ENCODE data around the gene CCL28.
"Not testable (repeated sequence)": the region's sequence is repeated elsewhere in the genome, so short reads cannot be mapped to it uniquely, and the experiment has no call there.

Gene CCL28

DNA sequence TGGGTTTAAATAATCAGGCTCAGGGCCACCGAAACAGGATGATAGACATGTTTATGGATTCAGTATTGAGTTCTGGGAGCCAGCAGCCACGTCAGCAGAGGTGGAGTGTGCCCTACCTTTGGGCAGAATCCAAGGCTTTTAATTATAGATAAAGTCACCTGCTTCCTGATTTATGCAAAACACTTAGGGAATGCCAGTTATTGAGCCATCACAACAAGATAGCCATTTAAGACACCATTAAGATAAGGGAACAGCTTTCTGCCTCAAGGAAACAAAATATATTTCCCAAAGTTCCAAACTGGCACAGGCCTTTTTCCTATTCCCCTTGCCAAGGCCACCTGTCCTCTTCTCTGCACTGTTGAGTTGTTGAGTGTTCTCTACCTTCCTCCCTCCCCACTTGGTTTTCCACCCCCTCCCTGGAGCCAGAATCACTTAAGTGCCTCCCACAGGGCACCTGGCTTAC, 2.4 kb downstream of the CCL28 start:
- DNase-seq = no peak

DNA sequence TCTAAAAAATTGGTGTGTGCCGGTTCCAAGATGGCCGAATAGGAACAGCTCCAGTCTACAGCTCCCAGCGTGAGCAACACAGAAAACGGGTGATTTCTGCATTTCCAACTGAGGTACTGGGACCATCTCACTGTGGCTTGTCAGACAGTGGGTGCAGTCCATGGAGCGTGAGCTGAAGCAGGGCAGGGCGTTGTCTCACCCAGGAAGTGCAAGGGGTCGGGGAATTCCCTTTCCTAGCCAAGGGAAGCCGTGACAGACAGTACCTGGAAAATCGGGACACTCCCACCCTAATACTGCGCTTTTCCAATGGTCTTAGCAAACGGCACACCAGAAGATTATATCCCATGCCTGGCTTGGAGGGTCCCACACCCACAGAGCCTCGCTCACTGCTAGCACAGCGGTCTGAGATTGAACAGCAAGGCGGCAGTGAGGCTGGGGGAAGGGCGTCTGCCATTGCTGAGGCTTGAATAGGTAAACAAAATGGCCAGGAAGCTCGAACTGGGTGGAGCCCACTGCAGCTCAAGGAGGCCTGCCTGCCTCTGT, 9.6 kb downstream of the CCL28 start:
- not testable (repeated sequence) for DNase-seq

DNA sequence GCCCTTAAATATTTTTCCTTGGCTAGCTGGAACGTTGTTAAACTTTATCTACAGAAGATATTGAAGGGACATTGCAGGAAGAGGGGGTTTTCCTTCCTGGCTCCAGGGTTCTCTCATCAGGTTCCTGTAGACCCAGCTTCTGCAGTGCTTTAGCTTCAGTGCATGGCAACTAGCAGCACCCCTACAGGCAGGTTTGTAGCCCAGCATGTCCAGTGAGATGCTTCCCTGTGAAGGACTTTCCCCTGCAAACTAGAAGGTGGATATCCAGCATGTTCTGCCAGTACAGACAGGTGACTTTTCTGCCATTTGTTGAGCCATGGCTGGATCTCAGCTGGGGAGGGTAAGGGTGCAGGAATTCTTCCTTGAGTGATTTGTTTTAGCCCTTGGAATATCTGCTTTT, 10.4 kb downstream of the CCL28 start:
- no peak for DNase-seq

DNA sequence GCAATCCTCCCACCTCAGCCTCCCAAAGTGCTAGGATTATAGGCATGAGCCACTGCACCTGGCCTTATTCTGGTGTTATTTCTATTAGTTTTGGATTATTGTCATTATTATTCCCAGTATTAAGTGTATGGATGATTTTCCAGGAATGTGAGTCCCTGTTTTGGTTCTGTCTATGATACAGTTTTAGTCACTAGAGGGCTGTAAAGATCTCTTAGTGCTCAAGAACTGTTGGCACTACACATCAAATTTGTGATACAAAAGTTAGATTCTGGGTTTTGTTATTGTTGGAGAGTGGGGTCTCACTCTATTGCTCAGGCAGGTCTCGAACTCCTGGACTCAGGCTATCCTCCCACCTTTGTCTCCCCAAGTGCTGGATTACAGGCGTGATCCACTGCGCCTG, 12.1 kb downstream of the CCL28 start:
- no peak for DNase-seq

DNA sequence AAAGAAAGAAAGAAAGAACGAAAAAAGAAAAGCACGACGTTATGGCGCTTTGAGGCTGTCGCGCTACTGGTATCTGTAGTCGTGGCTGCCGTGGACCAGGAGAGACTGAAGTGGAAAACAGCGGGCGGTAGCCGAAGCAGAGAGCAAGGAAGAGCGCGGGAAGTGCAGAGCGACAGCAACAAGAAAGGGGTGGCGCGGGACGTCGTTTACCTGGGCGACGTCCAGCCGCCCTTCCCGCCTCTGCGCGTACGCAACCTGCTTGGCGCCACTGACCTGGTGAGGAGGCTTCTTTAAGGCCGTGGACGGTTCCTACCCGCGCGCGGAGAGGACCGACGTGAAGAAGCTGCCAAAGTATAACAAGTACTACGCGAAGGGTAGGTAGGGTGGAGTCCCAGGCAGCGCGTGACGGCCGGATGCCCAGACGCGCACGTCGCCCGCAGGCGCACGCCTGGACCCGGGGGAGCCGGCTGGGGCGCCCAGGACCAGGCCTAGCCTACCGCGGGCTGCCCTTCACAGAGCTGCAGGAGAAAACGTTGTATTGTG, 15.4 kb downstream of the CCL28 start:
- DNase-seq = peak; percentile 26 to 69 (median 46)

DNA sequence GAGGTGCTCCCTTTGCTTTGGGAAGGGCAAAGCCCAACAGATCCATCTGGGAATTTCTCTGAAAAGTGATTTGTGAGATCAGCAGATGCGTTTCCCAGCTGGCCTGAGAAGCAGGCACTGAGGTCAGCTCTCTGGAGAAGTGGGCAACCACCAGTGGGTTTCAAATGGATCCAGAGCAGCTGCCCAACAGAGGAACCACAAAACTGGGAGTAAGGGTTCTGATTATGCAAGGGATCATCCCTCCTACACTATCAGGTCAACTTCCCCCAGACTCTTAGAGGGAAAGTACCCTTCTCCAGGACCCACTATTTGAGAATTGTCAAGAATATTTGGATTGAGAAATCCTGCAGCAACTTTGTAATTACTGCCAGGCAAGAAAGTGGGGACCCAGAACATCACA, 21.7 kb downstream of the CCL28 start:
- no peak for DNase-seq

DNA sequence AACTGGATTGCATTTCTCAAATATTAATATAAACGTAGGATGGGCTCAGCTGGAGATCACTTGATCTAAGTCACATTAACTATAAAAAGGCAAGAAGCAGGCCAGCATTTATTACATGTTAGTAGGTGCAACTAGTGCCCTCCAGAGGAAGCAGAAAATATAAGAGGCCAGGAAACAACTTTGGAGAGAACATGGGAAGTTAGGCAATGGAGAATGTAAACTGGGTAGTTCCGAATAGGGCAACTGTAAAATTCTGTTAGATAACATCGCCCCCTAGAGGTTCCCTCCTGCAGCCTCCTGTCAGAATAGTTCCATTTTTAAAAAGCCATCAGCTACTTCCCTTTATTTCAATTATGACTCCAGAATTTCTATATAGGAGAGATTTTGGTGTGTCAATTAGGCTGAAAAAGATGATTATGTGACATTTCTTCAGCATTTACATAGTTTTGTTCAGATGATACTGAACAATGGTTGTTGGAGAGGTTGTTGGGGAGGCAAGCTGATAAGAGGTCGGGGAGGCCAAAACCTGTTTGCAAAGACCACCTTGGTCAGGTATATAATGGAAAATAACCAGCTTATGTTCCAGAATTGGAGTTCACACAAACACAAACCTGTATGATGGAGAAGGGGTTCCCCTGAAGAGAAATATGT, 22.4 kb downstream of the CCL28 start:
- DNase-seq = peak in 5 of 6 experiments; percentile 2 to 59 (median 8)

DNA sequence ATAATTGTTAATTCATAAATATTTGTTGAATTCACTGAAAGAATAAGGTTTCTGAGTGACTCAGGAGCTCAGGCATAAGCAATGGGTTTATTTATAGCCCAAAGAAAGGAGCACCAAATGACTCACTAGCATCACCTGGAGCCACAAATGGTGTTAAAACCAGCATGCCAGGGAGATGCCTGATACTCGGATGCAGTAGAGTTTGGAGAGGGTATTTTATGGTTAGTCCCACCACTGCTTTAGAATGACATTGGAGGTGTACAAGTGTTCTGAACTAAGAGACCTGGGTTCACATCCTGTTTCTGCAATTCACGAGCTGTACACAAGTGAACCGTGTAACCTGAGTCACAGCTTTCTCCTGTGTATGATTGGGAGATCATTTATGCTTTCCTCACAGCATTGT, 25.2 kb downstream of the CCL28 start:
- no peak for DNase-seq

DNA sequence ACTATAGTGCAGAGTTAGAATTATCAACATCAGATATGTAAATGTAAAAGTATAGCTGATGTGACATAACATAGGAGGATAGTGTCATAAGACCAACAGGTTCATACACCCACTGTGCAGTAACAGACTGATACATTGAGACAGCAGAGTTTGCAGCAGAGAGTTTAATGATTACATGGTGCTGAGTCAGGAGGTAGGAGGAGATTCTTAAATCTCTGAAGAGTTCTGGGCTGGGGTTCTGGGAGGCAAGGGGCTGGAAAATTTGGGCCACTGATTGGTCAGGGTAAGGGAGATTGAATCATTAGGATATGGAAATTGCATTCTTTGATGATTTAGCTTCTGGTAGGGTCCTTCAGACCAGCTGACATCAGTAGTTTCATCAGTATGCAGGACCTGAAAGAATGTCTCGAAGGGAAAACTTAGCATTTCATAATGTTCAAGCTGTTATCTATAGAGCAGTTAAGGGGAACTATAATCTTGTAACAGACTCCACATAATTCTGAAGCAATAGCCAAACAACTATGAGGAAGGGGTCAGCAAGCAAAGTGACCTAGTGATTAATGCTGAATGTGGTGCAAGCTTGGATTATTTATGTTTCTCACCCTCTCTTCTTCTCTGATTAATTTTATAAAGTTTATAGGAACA, 35.6 kb downstream of the CCL28 start:
- DNase-seq = no peak

DNA sequence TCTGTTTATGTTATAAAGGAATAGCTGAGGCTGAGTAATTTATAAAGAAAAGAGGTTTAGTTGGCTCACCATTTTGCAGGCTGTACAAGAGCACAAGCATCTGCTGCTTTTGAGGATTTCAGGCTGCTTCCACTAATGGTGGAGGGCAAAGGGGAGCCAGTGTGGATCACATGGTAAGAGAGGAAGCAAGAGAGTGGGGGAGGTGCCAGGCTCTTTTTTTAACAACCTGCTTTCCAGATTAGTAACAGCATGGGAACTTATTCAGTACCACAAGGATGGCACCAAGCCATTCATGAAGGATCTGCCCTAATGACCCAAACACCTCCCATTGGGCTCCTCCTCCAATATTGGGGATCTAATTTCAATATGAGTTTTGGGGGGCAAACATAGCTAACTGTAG, 40.4 kb downstream of the CCL28 start:
- DNase-seq = no peak

DNA sequence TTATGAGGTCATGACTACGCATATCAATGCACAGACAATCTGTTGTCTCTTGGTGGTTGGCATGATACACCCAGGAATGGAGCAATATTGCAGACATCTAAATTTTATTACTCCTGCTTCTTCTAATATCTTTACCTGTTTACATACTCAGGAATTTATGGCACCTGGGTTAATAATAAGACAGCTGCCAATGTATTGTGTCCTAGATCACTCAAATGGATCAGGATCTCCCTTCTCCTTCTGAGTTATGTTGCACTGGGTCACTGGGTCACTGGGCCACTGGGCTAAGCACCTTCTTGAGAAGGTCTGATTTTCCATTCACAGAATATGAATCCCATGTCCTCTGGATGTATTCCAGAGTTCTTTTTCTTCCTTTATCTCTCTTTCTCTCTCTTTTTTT, 41.8 kb downstream of the CCL28 start:
- DNase-seq = no peak

DNA sequence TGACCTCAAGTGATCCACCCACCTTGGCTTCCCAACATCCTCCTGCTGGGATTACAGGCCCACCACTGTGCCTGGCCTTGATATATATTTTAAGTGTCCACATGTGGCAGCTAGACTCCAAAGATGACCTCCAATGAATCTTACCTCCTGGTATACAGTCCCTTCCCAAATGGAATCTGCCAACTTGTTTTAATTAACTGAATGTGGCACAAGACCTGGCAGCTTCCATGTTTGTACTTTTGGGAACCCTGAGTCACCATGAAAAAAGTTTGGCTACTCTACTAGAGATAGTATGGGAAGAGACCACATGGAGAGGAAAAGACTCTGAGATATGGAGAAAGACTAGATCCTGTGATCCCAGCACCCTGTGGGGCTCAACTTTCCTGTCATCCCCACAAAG, 42.5 kb downstream of the CCL28 start:
- no peak for DNase-seq

DNA sequence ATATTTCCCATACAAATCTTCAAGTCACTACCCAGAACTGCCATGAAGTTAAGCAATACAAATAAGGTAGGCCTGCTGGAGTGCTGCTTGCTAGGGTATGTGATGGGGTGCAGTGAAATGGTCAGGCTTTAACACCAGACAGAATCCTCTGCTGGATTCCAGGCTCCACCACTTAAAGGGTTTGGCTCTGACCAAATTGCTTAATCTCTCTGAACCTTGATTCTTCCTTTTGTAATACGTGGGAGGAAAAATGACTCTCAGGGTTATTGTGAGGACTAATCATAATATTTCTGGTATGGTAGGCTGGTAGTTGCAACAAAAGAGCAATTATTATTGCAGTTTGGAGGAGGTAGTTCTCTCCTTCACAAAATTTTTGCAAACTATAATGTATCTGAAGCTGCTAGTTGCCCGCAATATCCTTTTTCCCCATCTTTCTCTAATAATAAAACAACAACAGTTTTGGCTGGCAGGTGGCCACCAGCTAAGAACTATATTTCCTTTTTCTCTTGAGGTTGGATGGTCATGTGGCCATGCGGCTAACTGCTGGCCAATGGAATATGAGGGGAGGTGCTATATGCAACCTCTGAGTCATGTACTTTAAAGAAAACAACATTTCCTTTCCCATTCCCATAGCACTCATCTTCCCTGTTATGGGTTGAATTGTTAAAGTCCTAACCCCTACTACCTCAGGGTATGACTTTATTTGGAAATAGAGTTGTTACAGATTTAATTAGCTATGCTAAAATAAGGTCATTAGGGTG, 44.1 kb downstream of the CCL28 start:
- DNase-seq = no peak

DNA sequence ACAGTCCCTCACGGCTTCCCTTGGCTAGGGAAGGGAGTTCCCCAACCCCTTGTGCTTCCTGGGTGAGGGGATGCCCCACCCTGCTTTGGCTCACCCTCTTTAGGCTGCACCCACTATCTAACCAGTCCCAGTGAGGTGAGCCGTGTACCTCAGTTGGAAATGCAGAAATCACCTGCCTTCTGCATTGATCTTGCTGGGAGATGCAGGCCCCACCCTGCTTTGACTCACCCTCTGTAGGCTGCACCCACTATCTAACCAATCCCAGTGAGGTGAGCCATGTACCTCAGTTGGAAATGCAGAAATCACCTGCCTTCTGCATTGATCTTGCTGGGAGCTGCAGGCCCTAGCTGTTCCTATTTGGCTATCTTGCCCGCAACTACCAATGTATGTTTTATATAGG, 44.7 kb downstream of the CCL28 start:
- DNase-seq = no peak

DNA sequence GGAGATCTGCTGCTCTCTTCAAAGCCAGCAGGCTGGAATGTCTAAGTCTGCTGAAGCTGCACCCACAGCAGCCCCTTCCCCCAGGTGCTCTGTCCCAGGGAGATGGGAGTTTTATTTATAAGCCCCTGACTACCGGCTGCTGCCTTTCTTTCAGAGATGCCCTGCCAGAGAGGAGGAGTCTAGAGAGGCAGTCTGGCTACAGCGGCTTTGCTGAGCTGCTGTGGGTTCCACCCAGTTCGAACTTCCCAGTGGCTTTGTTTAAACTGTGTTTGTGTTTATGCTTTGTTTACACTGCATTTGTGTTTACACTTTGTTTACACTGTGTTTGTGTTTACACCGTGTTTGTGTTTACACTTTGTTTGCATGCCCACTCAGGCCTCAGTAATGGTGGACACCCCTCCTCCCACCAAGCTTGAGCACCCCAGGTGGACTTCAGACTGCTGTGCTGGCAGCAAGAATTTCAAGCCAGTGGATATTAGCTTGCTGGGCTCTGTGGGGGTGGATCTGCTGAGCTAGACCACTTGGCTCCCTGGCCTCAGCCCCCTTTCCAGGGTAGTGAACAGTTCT, 45.4 kb downstream of the CCL28 start:
- not testable (repeated sequence) for DNase-seq

DNA sequence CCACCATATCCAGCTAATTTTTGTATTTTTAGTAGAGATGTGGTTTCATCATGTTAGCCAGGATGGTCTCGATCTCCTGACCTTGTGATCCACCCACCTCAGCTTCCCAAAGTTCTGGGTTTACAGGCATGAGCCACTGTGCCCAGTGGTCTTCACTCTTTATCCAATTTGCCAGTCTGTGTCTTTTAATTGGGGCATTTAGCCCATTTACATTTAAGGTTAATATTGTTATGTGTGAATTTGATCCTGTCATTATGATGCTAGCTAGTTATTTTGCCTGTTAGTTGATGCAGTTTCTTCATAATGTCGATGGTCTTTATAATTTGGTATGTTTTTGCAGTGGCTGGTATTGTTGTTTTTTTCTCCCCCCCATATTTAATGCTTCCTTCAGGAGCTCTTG, 47.0 kb downstream of the CCL28 start:
- not testable (repeated sequence) for DNase-seq

DNA sequence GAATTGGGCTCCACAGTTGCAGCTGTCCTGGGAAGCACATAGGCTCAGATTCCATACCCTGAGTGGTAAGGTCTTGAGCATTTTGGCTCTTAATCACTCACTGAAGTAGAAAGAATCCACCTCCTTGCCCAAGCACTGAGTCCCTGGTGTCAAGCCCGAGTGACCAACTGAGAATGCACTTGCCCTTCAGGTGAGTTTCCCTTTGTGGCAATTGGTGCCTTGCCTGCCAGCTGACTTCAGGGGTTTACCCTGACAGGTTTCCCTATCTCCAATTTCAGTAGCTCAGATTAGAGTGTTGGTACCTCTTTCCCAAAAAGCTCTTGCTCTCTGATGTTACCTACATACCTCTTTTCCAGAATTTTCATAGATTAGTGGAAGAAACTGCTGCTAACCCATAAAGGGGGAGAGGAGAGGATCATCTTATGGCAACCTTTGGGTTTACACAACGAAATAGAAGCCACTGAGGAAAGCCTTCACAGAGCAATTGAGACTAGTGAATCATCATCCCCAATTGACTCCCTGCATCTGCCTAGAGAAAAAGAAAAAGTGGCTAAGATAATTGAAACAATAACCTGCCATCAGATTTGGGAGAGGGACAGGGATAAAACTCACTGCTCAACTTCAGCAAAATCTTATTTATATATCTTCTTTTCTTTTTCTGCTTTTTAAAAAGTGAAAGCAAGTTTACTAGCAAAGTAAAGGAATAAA, 48.6 kb downstream of the CCL28 start:
- DNase-seq = no peak

DNA sequence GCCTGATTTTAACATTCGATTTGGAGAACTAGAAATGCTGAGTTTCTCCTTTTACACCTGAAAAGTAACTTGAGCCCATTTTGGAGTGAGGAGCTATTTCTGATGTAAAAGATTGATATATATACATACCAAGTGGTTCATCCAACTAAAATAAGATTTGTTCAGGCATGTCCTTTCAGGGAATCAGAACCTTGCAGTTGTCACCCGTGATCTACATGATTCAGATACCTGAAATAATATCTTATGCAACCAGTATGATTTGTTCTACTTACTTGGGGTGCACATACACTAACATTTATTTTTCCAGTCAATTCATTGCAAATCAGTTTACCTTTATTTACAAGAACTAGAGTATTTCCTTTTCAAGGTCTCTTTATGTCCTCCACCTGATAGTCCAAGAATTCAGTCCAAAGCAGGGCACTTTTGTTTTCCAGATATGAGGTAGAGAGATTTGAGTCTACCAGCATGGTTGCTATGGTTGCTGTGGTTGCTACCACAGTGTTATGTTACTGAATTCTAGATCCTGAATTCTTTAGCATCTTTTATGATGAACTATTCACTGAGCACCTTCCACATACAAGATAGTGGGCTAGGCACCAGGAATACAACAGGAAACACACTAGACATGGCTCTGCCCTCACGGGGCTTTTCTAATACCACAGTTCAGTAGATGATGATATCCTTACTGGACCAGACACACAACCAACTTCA, 49.3 kb downstream of the CCL28 start:
- DNase-seq = no peak

DNA sequence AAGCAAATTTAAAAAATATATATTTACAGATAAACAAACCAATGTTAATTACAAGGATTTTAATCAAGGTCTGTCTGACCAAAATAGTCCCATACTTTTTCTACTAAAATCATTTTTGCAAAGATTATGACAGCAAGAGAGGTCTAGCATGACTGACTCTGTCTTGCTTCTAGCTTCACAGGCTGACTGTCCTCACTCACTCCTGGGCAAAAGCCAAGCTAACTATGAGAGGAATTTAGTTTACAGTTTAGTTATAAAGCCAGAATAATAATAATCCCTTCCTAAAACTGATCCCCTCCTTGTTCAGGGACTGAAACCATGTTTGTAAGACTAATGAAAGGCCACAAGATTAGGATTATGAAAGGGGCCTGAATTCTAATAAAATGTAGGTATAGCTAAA, 53.5 kb downstream of the CCL28 start:
- no peak for DNase-seq

DNA sequence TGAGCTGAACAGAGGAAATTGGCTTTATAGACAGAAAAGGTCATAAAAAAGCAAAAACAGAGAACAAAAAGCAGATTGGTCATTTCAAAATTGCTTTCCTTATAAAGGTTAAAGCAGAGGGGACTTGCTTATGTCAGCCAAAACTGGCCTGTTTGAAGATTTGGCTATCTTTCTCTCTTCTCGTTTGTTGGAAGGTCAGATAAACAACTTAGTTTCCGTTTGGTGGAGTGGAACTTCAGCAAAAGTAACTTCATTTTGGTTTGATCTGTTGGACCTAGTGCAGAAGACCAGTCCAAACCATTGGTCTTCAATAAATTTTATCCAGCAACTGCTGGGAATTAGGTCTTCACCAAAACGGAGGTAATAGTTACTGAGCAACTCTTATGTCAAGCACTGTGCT, 53.9 kb downstream of the CCL28 start:
- DNase-seq = no peak

DNA sequence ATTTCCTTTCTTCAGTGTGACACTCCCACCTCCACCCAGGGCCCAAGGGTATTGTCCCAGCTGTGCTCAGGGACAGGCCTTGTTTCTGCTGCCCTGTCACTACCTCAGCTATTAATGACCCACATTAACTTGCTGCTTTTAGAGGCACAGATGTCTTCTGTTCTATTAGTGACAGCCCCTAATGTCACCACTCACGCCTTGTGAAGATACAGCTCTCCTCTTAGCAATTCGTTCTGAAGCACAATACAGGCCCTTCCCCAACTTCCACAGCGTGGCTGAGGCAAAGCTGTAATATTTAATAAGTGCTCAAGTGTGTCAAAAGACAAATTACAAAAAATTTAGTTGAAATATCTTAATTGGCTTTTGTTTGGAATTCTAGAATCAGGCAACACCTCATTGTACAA, 54.3 kb downstream of the CCL28 start:
- no peak for DNase-seq

DNA sequence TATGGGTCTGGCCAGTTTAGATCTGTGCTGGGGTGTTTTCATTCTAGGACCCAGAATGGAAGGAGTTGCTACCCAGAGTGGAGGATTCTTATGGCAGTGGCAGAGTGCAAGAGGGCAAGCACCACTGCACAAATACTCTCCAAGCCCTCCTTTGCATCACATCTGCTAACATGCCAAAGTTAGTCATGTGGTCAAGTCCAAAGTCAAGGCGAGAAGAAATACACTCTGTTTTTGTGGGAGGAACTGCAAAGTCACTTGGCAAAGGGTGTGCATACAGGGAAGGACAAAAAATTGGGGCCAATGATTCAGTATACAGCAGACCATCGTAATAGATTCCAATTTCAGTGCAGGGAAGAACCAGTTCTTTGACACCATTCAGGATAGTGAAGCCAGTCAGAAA, 55.1 kb downstream of the CCL28 start:
- no peak for DNase-seq

Data from stimulated activated naive CD4-positive, alpha-beta T cell (primary cell).